Lower leg skin (tissue), 3 donors: ENCODE measurements around the gene SFSWAP.

Experiments used
- CTCF ChIP-seq, 3 donors: fragments of 450-650 bp; IDR thresholded peaks; one replicate each; pipeline ENCODE4 v1.5.1; 2016; ENCODE audit warnings: antibody characterized with exemption in 3 of 3, mild to moderate bottlenecking in 3 of 3, moderate library complexity in 2 of 3
- POLR2A ChIP-seq, 2 donors: fragments of 450-650 bp; IDR thresholded peaks; one replicate each; pipeline ENCODE4 v1.6.1; 2016 to 2017; ENCODE audit warnings: antibody characterized with exemption in 2 of 2, mild to moderate bottlenecking in 1 of 2, moderate library complexity in 1 of 2

- no peak for TF ChIP-seq CTCF (IDR thresholded peaks at IDR 0.05)
- TF ChIP-seq POLR2A (IDR thresholded peaks at IDR 0.05): no peak
Measured at GRCh38 chr12:131756441-131756840, 45.6 kb downstream of the SFSWAP start.
